ENCODE measurements around the gene ADAM19. TPM values are rescaled to one million over a fixed set of nuclear protein-coding genes. Genes with fewer than 3 reads are reported as not detected.

ADAM19 gene
- polyA plus RNA-seq, 5 donors = 14.2 to 22.2 (median 16.0) TPM

GRCh38 chr5:157596487-157596886 lies 20.9 kb upstream of the ADAM19 start:
- DNase-seq = no peak

GRCh38 chr5:157594675-157595459 lies 19.3 kb upstream of the ADAM19 start:
- no peak for DNase-seq

GRCh38 chr5:157594257-157594656 lies 18.7 kb upstream of the ADAM19 start:
- DNase-seq = no peak

GRCh38 chr5:157593052-157593757 lies 17.6 kb upstream of the ADAM19 start:
- DNase-seq = no peak

GRCh38 chr5:157592594-157592993 lies 17.0 kb upstream of the ADAM19 start:
- no peak for DNase-seq

GRCh38 chr5:157590478-157590877 lies 14.9 kb upstream of the ADAM19 start:
- DNase-seq = no peak

- DNase-seq = no peak
These were observed 9.1 kb upstream of the ADAM19 start for GRCh38 chr5:157584628-157585027.

- DNase-seq = no peak
These were observed 7.4 kb upstream of the ADAM19 start for GRCh38 chr5:157582731-157583620.

- no peak for DNase-seq
These were observed 6.3 kb upstream of the ADAM19 start for GRCh38 chr5:157581901-157582300.

- DNase-seq = no peak
These were observed 2.7 kb upstream of the ADAM19 start for GRCh38 chr5:157578079-157578780.

GRCh38 chr5:157576678-157577077 lies 1.1 kb upstream of the ADAM19 start:
- no peak for DNase-seq

GRCh38 chr5:157574456-157575380 lies 857 bp downstream of the ADAM19 start:
- no peak for DNase-seq

GRCh38 chr5:157571357-157571827 lies 4.2 kb downstream of the ADAM19 start:
- no peak for DNase-seq

GRCh38 chr5:157570531-157571200 lies 4.9 kb downstream of the ADAM19 start:
- DNase-seq = no peak

- no peak for DNase-seq
These were observed 6.9 kb downstream of the ADAM19 start for GRCh38 chr5:157568720-157569119.

- DNase-seq = no peak
These were observed 7.4 kb downstream of the ADAM19 start for GRCh38 chr5:157568222-157568621.

GRCh38 chr5:157566902-157567489 lies 8.6 kb downstream of the ADAM19 start:
- DNase-seq = no peak

- DNase-seq = no peak
These were observed 11.5 kb downstream of the ADAM19 start for GRCh38 chr5:157563929-157564716.

Data from right lung (tissue), 5 donors.